ENCODE results near the gene CAPN13.
"Not testable (repeated sequence)": the region's sequence is repeated elsewhere in the genome, so short reads cannot be mapped to it uniquely, and the experiment has no call there.

The CAPN13 gene

GRCh38 chr2:30702694-30703093, 104.6 kb downstream of the CAPN13 start:
- Histone ChIP-seq H3K4me3 (ENCODE audit: low read depth, low read length) (no peak overlapping the region), H3K36me3 (no peaks in the 10 kb centered on the region), H3K27ac (no peak overlapping the region), H3K27me3 (ENCODE audit: insufficient read depth, low read depth, severe bottlenecking) (no peaks in the 10 kb centered on the region), H3K9me3 (ENCODE audit: severe bottlenecking) (peaks cover 22% of the 10 kb centered on the region)
- DNase-seq: no peak
- TF ChIP-seq CTCF (IDR thresholded peaks at IDR 0.05; ENCODE audit: low read depth, low read length): no peak

DNA sequence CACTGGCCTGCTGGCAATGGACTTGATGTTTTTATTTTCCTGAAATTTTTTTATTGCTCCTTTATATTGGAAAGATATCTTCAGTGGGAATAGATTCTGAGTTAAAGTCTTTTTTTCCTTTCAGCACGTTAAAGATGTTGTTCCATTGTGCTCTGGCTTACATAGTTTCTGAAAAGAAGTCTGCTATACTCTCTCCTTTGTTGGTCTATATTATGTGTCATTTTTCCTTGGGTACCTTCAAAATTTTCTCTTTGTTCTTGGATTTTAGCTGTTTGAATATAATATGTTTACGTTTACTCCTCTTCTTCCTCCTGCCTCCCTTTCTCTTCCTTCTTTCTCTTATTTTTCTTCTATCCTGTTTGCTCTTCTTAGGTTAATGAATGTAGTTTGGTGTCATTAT, 105.5 kb downstream of the CAPN13 start:
- DNase-seq: no peak
- Histone ChIP-seq H3K4me3 (ENCODE audit: low read depth, low read length) (no peak overlapping the region), H3K9me3 (ENCODE audit: severe bottlenecking) (peaks cover 22% of the 10 kb centered on the region), H3K27me3 (ENCODE audit: insufficient read depth, low read depth, severe bottlenecking) (no peaks in the 10 kb centered on the region), H3K36me3 (no peaks in the 10 kb centered on the region), H3K27ac (no peak overlapping the region)
- no peak for TF ChIP-seq CTCF (IDR thresholded peaks at IDR 0.05; ENCODE audit: low read depth, low read length)

- not testable (repeated sequence) for DNase-seq; H3K4me3 ChIP-seq (ENCODE audit: low read depth, low read length); H3K27ac ChIP-seq; H3K27me3 ChIP-seq (ENCODE audit: insufficient read depth, low read depth, severe bottlenecking); H3K36me3 ChIP-seq
- peak; percentile 40; the same call in 1 of the 2 replicates for TF ChIP-seq CTCF (IDR thresholded peaks at IDR 0.05; ENCODE audit: low read depth, low read length)
- H3K9me3 ChIP-seq (ENCODE audit: severe bottlenecking): peaks cover 14% of the 10 kb centered on the region
These were observed 109.8 kb downstream of the CAPN13 start for GRCh38 chr2:30697242-30698103.

- H3K36me3 ChIP-seq: no peaks in the 10 kb centered on the region
- no peak overlapping the region for H3K27ac ChIP-seq
- no peak for DNase-seq
- no peak for TF ChIP-seq CTCF (IDR thresholded peaks at IDR 0.05; ENCODE audit: low read depth, low read length)
- H3K27me3 ChIP-seq (ENCODE audit: insufficient read depth, low read depth, severe bottlenecking): no peaks in the 10 kb centered on the region
- no peak overlapping the region for H3K4me3 ChIP-seq (ENCODE audit: low read depth, low read length)
- peaks cover 1% of the 10 kb centered on the region for H3K9me3 ChIP-seq (ENCODE audit: severe bottlenecking)
These were observed 111.5 kb downstream of the CAPN13 start for GRCh38 chr2:30695749-30696148.

DNA sequence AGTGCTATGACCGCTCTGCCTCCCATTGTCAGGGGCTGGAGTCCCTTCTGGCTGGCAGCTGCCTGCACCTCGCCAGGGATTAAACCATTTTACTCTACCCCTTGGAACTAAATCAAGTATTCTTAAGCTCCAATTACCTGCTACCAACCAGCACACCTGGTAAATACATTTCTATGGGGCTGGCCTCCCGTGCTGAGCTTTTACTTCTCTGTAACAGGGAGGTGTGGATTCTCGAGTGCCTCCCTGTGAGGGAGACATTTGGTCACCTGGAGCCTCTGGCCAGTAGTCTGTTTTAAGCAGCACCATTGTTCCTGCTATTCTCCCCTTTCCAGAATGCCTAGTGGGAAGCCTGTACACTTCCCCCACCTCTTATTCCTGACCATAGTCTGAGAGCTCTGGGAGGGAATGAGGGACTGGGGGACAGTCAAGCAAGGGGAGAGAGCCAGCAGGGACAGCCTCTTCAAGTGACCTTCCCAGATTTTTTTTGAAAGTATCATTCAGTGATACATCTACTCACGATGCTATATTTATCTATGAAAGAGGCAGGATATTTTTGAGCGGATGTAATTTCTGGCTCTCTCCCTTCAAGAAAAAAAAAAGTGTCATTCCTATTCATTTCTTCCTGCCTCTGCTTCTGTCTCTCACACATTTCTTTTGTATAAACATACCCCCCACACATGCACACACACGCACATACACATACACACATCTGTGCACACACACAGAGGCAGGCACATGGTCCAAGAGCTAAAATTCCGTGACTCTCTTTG, 112.8 kb downstream of the CAPN13 start:
- H3K27me3 ChIP-seq (ENCODE audit: insufficient read depth, low read depth, severe bottlenecking): no peaks in the 10 kb centered on the region
- no peak overlapping the region for H3K4me3 ChIP-seq (ENCODE audit: low read depth, low read length)
- H3K36me3 ChIP-seq: no peaks in the 10 kb centered on the region
- no peak for TF ChIP-seq CTCF (IDR thresholded peaks at IDR 0.05; ENCODE audit: low read depth, low read length)
- DNase-seq: no peak
- no peak overlapping the region for H3K27ac ChIP-seq
- H3K9me3 ChIP-seq (ENCODE audit: severe bottlenecking): no peaks in the 10 kb centered on the region

Measured in WERI-Rb-1 (cell line).